MM.1S (cell line): ENCODE measurements around the gene PHLDB3.

Source experiments
- EZH2 ChIP-seq: fragments of 300-600 bp; sonication (generic); optimal IDR thresholded peaks from 2 replicates; pipeline ENCODE3; 2017; ENCODE audit warnings: low read depth, mild to moderate bottlenecking, antibody characterized with exemption, low read length, mixed read lengths
- TF ChIP-seq, protein P1 (sequence below): fragments of 300-600 bp; sonication (generic); IDR thresholded peaks from 2 replicates; pipeline ENCODE4 v1.5.1; 2016; ENCODE audit warnings: antibody characterized with exemption, low read length, mixed read lengths

DNA sequence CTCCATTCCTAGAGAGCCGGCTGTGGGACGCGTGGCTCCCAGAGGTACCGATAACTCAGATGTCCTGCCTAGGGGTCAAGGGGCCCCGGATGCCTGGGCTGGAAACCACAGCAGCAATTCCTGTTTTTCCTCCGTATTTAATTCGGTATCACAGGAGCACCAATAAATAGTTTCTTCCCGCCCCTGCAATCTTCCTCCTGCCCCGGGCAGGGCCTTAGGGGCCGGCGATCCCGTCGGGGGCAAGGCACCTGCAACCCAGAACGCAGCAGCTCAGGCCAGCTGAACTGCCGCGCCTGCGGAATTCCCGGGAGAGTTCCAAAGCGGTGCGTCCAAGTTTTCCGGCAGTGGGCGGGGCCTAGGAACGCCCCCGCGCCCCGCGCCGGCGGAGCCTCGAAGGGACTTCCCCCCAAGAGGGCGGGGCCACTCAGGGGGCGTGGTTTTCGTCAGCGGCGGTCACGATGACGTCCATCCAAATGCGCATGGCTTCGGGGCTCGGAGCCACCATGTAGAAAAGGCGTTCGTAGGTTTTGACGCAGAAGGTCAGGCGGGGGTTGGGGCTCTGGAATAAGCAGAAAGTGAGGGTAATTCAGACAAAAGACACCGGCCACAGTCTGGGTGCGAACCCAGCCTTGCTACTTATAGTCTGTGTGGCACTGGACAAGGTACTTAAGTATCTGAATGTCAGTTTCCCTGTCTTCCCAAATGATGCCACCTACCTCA, 29.4 kb downstream of the PHLDB3 start:
- TF ChIP-seq, protein P1, sequence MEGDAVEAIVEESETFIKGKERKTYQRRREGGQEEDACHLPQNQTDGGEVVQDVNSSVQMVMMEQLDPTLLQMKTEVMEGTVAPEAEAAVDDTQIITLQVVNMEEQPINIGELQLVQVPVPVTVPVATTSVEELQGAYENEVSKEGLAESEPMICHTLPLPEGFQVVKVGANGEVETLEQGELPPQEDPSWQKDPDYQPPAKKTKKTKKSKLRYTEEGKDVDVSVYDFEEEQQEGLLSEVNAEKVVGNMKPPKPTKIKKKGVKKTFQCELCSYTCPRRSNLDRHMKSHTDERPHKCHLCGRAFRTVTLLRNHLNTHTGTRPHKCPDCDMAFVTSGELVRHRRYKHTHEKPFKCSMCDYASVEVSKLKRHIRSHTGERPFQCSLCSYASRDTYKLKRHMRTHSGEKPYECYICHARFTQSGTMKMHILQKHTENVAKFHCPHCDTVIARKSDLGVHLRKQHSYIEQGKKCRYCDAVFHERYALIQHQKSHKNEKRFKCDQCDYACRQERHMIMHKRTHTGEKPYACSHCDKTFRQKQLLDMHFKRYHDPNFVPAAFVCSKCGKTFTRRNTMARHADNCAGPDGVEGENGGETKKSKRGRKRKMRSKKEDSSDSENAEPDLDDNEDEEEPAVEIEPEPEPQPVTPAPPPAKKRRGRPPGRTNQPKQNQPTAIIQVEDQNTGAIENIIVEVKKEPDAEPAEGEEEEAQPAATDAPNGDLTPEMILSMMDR, result no peak
- no peak for TF ChIP-seq EZH2
